ENCODE data around the gene IL4R.

The IL4R gene

GRCh38 chr16:27304881-27305745 is 8.7 kb upstream of the IL4R start:
- no peak for DNase-seq (ENCODE audit: low read depth, low spot score)
- H3K4me3 ChIP-seq (ENCODE audit: low read depth, low read length): no peak overlapping the region
- ChIA-PET CTCF (interaction anchor here (1.3 kb wide), 1 partner anchor 18 kb away, joined by 3 read pairs; no protein-coding TSS in a partner anchor), POLR2A (no interaction called here)
- TF ChIP-seq, protein P1, sequence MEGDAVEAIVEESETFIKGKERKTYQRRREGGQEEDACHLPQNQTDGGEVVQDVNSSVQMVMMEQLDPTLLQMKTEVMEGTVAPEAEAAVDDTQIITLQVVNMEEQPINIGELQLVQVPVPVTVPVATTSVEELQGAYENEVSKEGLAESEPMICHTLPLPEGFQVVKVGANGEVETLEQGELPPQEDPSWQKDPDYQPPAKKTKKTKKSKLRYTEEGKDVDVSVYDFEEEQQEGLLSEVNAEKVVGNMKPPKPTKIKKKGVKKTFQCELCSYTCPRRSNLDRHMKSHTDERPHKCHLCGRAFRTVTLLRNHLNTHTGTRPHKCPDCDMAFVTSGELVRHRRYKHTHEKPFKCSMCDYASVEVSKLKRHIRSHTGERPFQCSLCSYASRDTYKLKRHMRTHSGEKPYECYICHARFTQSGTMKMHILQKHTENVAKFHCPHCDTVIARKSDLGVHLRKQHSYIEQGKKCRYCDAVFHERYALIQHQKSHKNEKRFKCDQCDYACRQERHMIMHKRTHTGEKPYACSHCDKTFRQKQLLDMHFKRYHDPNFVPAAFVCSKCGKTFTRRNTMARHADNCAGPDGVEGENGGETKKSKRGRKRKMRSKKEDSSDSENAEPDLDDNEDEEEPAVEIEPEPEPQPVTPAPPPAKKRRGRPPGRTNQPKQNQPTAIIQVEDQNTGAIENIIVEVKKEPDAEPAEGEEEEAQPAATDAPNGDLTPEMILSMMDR (IDR thresholded peaks at IDR 0.05; ENCODE audit: insufficient read depth, low read length, missing control alignments): no peak

DNA sequence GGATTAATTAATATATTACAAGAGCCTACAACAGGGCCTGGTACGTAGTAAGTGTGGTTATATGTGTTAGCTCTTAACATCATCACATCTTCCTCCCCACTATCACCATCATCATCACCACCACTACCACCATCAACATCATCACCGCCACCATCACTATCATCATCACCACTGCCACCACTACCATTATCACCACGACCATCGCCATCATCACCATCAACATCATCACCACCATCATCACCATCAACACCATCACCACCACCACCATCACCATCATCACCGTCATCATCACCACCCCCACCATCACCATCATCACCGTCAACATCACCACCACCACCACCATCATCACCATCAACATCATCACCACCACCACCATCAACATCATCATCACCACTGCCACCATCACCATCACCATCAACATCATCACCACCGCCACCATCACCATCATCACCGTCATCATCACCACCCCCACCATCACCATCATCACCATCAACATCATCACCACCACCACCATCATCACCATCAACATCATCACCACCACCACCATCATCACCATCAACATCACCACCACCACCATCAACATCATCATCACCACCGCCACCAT is 7.8 kb upstream of the IL4R start:
- no peak overlapping the region for H3K4me3 ChIP-seq (ENCODE audit: low read depth, low read length)
- CTCF ChIA-PET: interaction anchor here (1.3 kb wide), 1 partner anchor 18 kb away, joined by 3 read pairs; no protein-coding TSS in a partner anchor
- POLR2A ChIA-PET: no interaction called here
- TF ChIP-seq, protein P1 (IDR thresholded peaks at IDR 0.05; ENCODE audit: insufficient read depth, low read length, missing control alignments): no peak
- DNase-seq (ENCODE audit: low read depth, low spot score): no peak

DNA sequence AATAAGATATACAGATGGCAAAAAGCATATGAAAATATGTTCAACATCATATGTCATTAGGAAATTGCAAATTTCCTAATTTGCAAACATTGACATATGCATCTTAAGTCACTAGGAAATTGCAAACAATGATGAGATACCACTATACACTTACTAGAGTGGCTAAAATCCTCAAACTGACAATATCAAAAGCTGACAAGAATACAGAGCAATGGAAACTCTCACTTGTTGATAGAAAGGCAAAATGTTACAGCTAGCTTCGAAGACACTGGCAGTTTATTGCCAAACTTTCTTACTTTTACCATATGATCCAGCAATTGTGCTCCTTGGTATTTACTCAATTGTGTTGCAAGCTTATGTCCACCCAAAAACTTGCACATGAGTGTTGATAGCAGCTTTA is 5.0 kb upstream of the IL4R start:
- POLR2A ChIA-PET: no interaction called here
- H3K4me3 ChIP-seq (ENCODE audit: low read depth, low read length): no peak overlapping the region
- CTCF ChIA-PET: no interaction called here
- DNase-seq (ENCODE audit: low read depth, low spot score): no peak
- TF ChIP-seq, protein P1 (IDR thresholded peaks at IDR 0.05; ENCODE audit: insufficient read depth, low read length, missing control alignments): no peak

GRCh38 chr16:27310576-27311447 is 3.0 kb upstream of the IL4R start:
- TF ChIP-seq, protein P1 (IDR thresholded peaks at IDR 0.05; ENCODE audit: insufficient read depth, low read length, missing control alignments): no peak
- ChIA-PET POLR2A (no interaction called here), CTCF (interaction anchor here (1.0 to 2.2 kb wide), 3 partner anchors 12 to 76 kb away, joined by 3 to 7 read pairs (median 5); no protein-coding TSS in a partner anchor)
- DNase-seq (ENCODE audit: low read depth, low spot score): no peak
- no peak overlapping the region for H3K4me3 ChIP-seq (ENCODE audit: low read depth, low read length)

GRCh38 chr16:27311448-27311830 is 2.3 kb upstream of the IL4R start:
- no peak for DNase-seq (ENCODE audit: low read depth, low spot score)
- POLR2A ChIA-PET: no interaction called here
- TF ChIP-seq, protein P1 (IDR thresholded peaks at IDR 0.05; ENCODE audit: insufficient read depth, low read length, missing control alignments): no peak

More at GRCh38 chr16:27311448-27311830, 2.3 kb upstream of the IL4R start:
- H3K4me3 ChIP-seq (ENCODE audit: low read depth, low read length): no peak overlapping the region
- CTCF ChIA-PET: interaction anchor here (2.2 kb wide), 1 partner anchor 56 kb away, joined by 7 read pairs; no protein-coding TSS in a partner anchor
